GM19099 (cell line): ENCODE measurements around the gene ABCB10.

Experiments
- POLR2A ChIP-seq: IDR thresholded peaks from 3 replicates; pipeline ENCODE4 v1.6.1; 2011; ENCODE audit warnings: low read depth; ENCODE audit not compliant: insufficient read length; ENCODE audit errors: extremely low read depth

The ABCB10 gene

DNA sequence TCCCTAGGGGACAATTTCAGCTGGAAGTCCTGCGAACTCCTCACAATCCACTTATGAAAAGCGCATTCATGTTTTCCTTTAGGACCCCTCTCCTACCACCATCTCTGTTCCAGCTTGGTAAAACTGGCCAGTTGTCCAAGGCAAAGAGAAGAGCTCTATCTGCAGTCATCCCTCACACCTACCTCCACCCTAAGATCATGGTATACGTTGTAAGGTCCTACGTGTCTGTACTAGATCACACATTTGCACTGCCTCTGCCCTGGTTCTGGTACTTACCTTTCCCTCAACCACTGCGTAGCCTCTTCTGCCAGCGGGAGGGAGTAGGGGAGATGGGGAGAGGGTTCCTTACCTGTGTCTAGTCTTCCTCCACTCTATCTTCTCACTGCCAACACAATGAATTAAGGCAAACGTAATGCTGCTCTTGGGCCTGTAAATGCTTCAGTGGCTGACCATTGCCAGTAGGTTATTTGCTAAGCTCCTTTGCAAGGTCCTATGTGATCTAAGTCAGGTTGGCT lies 49.6 kb downstream of the ABCB10 start:
- TF ChIP-seq POLR2A: no peak

DNA sequence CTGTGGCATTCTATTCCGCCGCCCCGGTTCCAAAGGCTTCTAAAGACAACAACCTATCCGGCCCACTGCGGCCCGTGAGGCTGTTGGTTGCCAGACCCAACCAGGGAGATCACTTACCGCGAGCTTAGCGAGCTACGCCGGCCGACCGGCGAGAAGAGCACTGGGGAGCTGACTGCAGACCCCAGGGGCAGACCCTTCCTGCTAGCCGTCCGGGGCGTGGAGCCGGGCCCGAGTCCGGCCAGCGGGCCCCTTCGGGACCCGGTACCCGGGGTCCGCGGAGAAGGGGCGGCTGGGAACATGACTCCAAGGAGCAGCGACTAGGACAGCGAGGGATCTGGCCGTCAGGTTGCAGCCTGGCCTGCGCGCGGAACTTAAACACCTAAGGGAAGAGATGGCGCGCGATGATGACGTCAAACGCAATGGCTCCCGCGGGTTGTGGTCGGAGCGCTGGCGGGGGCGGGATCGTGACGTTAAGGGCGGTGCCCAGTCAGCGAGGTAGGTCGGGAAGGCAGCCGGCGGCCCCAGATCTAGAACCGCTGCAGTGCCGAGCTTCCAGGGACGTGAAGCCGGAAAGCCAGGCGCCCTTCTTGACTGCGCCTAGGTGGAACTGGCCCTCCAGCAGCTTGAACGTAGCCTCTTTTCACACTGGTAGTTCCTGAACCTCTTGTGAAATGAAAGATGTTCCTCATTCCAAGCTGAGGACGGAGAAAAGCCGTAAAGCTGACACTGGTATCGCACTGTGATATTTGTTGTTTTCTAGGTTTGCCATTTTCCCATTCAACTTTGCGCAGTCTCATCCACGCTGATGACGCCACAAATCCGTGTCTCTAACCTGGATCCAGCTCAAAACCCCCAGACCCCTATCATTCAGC lies 50.3 kb downstream of the ABCB10 start, which contains the start of gene NUP133:
Gene NUP133 (minus strand): TSS at position 391 of the 872 bp plus-strand sequence. CDS start 92 bp downstream, at position 299.
- TF ChIP-seq POLR2A: peak; percentile 98

DNA sequence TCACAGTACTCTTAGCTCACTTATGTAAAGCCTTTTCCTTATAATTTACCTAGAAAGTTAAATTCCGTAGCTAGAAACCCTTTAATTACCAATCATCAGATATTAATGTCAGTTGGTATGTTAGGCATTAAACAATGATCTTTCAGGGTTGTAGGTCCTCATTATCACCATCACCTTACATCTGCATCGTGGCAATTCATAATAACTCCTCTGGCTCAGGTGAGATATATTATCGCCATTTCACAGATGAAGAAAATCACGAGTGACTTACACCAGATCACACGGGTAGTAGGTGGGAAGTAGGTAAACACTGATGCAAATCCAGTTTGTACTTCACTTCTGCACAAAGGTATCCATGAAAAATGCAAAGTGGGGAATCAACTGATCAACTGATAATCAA lies 51.0 kb downstream of the ABCB10 start:
- TF ChIP-seq POLR2A: no peak

DNA sequence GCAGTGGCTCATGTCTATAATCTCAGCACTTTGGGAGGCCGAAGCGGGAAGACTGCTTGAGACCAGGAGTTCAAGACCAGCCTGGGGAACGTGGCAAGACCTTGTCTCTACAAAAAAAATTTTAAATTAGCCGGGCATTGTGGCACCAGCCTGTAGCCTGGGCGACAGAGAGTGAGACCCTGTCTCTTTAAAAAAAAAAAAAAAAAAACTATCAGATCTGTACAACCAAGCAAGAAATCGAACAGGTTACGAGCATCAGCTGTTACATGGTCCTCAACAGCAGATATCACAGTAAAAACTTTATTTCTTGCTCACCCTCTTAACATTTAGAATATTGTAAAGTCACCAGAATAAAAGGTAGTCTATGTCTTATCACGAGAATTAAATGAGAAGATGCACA lies 51.9 kb downstream of the ABCB10 start:
- TF ChIP-seq POLR2A: no peak

DNA sequence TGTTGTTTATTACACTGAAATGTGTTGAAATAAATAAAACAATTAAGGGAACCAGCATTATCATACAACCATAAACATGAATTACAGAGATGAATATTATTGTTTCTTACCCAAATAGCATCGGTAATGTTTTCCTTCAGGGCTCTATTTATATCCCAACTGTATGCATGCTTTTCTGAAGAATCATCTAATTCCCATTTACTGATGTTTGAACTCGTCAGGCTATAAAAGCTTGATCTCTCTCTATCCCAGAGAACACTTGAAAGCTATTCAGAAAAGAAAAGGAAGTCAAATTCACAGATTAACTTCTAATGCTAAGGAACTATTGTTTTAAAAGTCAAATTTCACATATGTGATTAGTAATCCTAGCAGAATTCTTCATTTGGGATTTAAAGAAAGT lies 62.7 kb downstream of the ABCB10 start:
- no peak for TF ChIP-seq POLR2A

DNA sequence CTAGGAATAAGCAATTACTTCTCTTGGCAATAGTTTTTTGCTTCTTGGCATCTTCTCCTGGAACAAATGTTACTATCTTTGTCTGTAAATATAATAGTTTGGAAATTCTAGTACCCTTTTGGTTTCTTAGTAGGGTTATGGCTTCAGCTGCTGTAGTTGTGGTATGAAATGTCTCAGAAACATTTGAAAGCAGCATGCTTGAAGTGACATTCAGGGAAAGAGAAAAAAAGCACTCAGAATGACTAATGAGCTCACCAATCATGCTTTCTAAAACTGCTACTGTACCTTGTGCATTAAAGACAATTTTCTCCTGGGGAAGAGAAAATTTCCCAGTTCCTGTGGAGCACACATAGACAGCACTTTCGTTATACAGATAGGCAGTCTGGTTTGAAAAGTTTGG lies 71.3 kb downstream of the ABCB10 start:
- TF ChIP-seq POLR2A: no peak

DNA sequence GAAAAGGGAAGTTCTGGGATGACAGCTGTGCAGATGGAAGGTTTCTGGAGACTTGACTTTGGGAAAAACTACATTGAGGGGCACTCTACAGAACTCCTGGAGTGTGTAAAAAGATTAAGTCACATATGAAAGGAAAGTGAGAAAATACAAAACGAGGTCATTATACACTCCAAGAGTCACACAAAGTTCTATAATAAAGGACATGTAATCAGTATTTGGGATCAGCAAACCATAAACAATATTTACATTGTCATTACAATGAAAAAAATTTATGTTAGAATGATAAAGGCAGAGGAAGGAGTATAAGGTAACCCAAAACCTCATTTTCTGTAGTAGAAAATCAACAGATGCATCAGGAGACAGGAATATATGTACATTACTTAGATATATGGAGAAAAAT lies 73.2 kb downstream of the ABCB10 start:
- TF ChIP-seq POLR2A: no peak

DNA sequence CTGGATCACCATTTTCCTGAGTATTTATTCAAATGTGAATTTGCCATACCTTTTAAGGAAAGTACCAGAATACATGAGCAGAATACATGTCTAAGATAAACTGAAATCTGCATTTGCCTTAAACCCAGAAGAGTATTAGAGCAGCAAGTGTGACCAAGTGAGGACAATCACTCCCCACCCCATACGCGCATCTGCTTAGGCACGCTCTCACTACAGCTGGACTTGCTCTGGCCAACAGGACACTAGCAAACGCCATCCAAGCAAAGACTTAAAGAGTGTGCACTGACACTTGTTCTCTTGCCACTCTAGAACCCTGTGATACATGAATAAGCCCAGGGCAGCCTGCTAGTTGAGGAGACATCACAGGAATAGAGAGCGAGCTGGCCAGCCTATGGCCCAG lies 76.0 kb downstream of the ABCB10 start:
- no peak for TF ChIP-seq POLR2A

DNA sequence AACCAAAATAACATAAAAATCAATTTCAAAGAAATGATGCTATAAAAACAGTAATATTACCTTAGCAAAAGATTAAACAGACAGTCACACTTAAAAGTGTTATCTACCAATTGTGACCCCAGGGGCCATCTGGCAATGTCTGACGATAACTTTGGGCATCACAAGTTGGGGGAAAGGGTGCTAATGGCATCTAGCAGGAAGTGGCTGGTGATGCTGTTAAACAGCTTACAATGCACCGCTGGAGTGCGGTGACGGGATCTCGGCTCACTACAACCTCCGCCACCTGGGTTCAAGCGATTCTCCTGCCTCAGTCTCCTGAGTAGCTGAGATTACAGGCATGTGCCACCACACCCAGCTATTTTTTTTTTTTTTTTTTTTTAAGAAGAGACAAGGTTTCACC lies 78.0 kb downstream of the ABCB10 start:
- TF ChIP-seq POLR2A: no peak

DNA sequence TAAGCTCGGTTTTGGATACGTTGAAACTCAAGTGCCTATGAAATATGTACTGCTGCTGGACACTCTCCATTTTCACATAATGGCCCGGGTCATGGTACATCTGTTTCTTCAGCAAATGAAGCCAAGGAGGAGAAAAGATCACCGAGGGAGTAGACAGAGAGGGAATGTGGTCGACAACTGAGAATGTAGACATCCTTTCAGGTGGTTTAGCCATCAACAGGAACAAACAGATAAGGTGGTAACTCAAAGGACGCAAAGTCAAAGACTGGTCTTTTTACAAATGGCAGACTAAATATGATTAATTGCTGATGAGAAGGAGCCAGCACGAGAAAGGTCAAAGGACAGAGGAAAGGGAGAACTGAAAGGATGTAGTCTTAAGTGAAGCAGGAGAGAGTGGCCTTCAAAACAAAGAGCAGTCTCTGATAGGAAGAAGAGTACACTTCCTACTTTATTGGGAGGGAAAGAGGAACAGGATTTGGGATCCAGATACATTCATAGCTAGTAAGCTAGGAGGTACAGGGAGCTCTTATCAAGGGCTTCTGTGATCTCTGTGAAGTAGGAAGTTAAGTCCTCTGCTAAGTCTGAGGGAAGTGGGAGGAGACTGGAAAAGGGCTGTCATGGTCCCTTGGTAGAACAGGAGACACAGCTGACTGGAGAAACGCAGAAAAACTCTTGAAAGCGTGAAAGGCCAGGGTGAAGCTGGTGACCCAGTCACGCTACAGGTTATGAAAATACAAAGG lies 78.7 kb downstream of the ABCB10 start:
- TF ChIP-seq POLR2A: peak; percentile 56

DNA sequence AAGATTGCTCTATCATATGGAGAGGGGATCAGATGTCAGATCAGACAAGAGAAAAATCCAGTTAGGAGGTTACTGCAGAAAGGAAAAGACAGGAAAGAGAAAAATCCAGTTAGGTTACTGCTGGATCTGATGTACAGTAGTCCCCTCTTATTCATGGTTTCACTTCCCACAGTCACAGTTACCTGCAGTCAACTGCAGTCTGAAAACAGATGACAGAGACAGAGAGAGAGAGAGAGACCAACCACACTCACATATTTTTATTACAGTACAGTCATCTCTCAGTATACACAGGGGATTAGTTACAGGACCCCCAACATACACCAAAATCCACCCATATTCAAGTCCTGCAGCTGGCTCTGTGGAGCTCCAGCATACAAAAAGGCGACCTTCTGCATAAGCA lies 79.7 kb downstream of the ABCB10 start:
- no peak for TF ChIP-seq POLR2A

DNA sequence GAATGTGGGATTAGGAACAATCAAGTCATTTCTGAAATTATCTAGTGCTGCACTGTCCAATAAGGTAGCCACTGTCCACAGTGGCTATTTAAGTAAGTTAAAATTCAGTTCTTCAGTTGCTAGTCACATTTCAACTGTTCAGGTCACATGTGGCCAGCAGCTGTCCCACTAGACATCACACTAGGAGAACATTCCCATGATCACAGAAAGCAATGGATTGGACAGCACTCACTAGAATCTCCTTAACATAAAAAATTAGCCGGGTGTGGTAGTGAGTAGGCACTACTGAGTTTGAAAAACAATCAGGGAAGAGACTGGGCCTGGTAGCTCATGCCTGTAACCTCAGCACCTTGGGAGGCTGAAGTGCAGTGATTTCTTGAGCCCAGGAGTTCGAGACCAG lies 84.0 kb downstream of the ABCB10 start:
- no peak for TF ChIP-seq POLR2A

DNA sequence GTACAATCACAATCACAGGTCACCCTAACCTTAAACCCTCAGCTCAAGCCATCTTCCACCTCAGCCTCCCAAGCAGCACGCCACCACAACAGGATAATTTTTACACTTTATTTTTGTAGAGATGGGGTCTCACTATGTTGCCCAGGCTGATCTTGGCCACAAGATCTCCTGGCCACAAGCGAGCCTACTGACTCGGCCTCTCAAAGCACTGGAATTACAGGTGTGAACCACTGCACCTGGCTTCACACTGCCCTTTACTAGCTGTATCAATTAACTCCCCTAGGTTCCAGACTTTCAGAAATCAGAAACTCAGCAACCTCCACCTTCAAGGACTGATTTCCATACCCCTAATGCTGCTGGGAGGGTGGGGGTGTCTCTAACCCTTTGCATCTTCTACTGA lies 87.3 kb downstream of the ABCB10 start:
- TF ChIP-seq POLR2A: no peak

DNA sequence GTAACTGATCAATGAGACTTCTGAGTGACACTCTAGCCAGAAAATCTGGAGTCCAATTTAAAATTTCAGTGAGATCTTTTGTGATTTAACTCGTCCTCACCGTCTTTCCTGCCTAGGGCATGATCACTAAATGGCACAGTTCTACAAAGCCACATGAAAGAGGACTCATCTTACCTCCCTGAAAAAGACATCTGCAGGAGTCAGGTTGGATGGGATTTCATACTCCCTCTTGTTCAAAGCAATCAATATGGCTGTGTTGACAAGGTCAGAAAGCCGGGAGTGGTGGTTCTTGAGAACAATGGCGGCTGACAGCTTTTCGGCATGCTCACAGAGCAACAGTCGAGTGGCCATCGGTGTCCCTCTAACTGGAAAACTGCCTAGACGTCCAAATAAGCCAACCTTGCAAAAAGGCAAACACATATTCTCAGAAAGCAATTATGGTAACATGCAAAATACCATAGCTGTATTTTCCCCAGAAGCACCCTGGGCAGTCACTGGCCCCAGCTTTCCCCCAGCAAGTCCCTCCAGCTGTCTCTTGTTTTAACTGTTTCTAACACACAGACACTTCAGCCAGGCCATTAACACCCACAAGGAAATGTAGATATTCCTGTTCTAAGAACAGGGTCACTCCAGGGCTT lies 88.0 kb downstream of the ABCB10 start:
- no peak for TF ChIP-seq POLR2A

DNA sequence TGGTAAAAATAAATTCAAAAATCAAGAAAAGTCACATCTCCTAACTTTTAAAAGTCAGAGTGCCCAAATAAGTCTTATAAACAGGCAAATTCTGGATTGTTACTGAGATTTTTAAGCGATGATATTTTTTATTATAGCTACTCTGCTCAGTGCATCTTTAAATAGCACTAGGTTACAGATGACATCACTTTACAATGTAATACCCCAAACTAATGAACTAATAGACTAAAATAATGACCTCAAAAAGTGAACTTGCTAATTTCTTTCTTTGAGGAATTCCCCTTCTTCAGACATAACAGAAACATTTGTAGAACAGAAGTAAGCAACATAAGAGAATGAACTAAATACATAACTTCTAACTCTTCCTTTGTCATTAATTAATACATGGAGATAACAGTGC lies 91.6 kb downstream of the ABCB10 start:
- TF ChIP-seq POLR2A: no peak
